HL-60/S4 (cell line): ENCODE data around the gene TECPR2.

ENCODE experiments used
- in situ Hi-C: fragments of 300-500 bp; cut with MboI; formaldehyde crosslinking; loops from 2 replicates; pipeline ENCODE4 v1.14.3; 2022; ENCODE audit warnings: low sequenced_read_pairs

The TECPR2 gene

DNA sequence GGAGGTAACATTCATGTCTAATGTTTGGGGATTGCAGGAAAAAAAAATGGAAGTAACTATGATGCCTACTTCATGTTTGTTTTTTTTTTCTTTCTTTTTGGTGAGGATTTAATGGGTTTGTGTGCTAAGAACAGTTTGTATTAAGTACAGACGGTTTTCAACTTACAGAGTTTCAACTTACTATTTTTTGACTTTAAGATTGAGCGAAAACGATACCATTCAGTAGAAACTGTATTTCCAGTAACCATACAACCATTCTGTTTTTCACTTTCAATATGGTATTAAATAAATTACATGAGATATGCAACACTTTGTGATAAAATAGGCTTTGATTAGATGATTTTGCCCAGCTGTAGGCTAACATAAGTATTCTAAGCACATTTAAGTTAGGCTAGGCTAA, 10.4 kb downstream of the TECPR2 start:
- in situ Hi-C loops, result no loop called here

DNA sequence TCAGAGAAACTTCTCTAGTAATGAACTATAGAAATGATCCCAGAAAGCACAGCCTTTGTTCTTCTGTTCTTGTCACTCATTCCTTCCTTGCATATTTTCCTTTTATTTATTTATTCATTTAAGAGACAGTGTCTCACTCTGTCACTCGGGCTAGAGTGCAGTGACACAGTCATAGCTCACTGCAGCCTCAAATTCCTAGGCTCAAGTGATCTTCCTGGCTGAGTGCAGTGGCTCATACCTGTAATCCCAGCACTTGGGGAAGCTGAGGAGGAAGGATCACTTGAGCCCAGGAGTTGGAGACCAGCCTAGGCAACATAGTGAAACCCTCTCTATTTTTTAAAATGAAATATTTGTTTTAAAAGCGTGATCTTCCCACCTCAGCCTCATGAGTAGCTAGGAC, 11.5 kb downstream of the TECPR2 start:
- in situ Hi-C loops, result no loop called here

DNA sequence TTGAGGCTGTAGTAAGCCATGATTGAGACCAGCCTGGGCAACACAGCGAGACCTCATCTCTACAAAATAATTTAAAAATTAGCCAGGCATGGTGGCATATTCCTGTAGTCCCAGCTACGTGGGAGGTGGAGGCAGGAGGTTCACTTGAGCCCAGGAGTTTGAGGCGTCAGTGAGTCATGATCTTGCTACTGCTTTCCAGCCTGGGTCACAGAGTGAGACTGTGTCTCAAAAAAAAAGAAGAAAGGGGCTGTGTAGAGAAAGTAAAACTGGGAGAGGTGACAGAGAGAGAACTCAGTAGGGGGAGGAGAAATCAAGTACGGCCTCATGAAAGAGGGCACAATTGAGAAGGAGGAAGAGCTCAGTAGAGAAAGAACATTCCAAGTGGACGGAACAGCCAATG, 12.4 kb downstream of the TECPR2 start:
- in situ Hi-C loops, result no loop called here

DNA sequence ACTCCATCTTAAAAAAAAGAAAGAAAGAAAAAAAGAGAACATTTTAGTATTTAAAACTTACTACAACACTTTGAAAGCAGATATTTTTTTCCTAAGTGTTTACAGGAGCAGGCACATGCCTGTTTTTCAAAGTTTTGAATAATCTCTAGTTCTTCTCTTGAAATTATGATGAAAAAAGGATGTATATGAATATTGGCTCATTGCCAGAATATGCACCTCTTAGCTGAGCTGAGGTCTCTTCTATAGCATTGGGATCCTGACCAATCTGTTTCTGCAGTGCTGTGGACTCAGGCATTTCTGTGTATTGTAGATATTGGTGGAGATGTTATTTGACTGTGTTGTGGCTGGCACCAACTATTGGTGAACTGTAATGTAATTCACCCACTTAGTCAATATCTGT, 15.0 kb downstream of the TECPR2 start:
- in situ Hi-C loops, result no loop called here

DNA sequence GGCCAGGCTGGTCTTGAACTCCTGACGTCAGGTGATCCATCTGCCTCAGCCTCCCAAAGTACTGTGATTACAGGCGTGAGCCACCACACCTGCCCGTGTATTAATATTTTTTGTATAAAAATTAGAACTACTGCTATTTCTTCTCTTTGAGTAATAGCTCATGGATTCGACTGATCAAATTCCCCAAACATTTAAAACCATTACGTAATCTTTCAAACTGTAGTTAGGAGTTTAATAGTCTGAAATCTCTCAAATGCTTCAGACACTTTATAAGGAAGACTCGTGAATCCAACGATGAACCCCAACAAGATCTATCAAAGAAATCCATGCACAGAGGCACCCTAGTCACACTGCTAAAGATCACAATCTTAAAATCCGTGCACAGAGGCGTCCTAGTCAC, 16.1 kb downstream of the TECPR2 start:
- in situ Hi-C loops, result no loop called here

DNA sequence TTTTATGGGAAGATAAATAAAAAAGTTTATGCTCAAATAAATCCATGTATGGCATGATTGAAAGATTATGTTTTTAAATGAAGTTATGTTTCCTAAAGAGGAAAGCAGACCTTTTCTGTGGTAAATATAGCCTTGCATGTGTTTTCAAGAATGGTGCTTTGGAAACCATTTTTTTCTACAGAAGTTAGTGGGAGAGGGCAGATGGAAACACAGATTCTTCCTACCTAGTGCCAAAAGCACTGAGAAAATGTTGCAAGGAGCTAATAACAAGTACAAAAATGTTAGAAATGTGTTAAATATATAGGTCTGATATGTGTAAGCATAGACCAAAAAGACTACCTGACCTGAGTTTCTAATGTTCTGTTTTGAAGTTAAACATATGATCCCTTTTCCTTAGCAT, 24.3 kb downstream of the TECPR2 start:
- in situ Hi-C loops, result no loop called here

DNA sequence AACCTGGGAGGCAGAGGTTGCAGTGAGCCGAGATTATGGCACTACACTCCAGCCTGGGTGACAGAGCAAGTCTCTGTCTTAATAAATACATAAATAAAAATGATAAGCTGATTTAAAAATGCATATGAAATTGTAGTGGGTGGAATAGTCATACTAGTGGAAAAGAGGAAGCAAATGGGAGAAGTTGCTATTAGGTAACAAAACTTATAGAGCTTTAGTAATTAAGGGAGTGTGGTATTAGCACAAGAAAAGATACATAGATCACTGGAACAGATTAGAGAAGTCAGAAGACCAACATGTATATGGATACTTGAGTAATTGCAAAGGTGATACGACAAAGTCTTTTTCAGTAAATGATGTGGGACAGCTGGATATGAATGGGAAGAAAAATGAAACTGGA, 26.5 kb downstream of the TECPR2 start:
- in situ Hi-C loops, result no loop called here

DNA sequence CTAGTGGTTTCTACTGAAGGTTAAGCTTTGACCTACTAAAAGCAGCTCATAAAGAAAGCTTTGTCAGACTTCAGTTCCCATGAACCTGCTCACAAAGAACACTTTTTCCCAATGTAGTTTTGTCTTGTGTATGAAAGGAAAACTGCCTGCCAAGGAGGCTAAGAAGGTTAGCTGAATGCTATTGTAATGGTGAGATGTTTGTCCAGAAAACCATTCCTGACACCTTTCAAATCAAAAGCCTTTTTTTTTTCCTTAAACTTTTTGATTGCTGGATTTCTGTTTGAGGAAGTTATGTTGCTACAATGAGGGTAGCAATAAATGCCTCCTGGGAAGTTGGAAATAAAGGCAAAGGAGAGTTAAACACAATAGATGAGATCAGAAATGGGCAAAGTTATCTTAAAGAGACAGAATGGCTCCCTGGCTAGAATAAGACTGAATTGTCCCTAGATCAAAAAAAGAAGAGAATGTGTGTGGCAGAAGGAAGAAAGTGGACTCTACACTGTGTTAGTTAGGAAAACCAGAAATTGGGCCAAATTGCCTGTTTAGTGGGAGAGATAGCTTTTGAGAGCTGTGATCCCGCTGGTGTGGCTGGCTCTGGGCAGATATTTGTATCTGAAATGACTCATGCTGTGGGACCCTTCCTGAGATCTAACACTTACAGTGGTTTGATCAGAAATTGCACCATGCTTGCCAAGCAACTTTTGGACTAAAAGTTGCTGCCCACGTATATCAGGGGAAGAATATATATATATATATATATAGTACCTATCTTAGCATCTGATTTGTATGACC, 27.5 kb downstream of the TECPR2 start:
- in situ Hi-C loops, result no loop called here

DNA sequence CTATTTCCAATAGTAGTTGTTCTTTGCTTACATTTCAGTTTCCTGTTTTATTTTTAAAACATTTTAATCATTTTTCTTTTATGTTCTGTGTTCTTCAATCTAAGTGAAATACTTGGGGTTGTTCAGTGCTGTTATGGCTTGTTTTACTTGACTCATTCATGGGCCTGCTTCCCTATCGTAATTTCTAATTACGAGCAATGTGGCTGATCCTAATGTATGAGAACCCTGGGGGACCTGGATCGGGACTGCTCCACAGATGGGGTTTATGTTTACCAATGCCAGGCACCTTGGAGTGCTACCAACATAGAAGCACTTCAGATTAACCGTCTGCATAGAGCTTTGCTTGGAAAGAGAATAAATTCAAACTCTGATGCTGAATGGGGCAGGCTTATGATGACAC, 29.8 kb downstream of the TECPR2 start:
- in situ Hi-C loops, result no loop called here

DNA sequence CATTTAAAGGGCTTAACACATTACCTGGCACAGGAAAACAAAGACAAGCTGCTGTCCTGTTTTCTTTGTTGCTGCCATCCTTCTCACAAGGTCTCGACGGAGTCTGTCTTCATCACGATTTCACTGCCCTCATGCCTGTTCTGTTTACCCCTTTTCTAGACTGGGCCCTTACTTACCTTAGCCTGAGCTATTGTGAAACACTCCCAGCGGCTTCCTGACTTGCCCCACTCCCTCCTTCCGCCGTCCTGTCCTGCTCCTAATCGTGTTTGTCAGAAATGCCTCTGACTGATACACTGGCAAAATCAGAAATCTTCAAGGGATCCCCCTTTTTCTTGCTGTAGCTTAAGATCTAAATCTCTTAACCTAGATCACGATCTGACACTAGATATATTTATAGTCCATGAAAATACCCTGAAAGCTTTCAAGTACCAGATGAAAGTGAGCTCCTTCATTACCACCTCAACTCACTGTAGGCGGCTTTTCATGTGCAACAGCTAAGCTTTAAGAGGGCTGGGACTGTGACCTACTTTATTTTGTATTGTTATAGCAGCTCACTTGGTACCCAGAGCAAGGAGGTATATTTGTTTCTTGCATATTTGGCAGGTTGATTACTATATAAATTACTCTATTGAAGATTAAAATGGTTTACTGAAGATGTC, 32.1 kb downstream of the TECPR2 start:
- in situ Hi-C loops, result no loop called here

DNA sequence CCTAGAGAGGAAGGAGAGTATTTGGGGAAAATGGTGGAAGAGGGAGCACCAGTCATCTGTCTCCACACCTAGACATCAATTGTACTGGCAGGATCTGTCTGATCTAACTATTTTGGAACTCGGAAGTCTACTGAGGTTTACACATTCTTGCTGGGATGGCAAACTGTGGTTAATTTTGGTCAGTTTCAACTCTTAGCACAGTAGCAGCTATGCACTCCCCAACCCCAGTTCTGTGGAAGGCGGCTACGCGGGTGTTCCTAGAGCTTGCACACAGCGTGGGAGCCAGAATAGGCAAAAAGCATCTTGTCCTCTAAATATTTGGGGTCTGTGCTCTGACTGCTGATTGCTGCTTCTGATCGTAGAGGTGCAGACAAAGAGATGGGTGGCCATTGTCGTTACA, 33.8 kb downstream of the TECPR2 start:
- in situ Hi-C loops, result no loop called here

DNA sequence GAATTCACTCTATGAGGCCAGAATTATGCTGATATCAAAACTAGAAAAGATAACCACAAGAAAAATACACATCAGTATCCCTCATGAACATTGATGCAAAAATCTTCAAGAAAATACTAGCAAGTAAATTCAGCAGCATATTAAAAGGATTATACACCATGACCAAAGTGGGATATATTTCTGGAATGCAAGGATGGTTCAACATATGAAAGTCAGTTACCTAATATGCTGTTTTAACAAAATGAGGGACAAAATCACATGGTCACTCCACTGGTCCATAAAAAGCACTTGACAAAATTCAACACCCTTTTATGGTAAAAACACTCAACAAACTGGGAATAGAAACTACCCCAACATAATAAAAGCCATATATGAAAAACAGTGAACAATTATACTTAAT, 40.3 kb downstream of the TECPR2 start:
- in situ Hi-C loops, result no loop called here

DNA sequence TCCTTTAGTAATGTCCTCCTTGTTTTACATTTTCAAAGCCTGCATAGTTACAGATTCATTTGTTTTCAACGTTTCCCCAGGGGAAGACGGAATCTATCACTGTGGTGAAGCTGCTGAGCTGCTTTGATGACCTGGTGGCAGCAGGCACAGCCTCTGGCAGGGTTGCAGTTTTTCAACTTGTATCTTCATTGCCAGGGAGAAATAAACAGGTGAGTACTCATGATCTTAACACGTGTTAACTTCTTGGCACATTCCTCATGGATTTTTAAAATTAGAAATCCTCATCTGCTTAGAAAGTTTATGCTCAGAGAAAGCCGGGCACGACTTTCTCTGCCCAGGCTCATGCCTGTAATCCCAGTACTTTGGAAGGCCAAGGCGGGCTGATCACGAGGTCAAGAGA, 44.5 kb downstream of the TECPR2 start:
- in situ Hi-C loops, result no loop called here

DNA sequence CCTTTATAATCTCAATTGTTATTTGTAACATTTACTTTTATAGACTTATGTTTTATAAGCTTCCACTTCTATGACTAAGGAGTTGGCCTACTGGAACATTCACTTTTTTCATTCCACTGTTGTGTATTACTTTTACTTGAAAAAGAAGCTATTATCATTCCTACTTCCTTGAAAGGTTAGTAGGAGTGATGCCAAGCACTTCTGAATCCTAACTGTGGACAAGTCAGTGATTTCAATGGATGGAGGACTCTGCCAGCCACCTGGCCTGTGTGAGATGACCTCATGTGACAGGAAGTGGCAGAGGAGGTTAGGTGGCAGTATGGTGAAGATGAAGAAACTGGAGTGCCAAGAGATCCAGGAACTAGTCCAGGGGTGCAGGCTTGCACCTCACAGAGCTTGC, 46.0 kb downstream of the TECPR2 start:
- in situ Hi-C loops, result no loop called here

DNA sequence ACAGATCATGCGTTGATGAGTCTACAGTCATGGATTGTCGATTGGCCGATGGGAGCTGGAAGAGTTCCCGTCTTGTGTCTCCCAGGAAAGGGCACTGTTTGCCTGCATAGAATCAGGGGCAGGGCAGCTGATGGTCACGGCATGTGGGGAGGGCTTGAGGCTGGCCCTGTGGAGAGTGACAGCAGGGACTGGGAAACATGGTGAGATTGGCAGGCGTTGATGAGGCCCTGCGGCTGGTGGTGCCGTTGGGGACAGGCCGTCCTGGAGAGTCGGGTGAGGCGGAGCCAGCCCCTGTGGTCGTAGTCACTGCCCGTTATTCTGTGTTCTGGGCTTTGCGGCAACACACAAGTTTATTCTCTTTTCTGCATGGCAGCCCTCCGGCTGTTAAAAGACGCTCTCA, 52.9 kb downstream of the TECPR2 start:
- in situ Hi-C loops, result no loop called here

DNA sequence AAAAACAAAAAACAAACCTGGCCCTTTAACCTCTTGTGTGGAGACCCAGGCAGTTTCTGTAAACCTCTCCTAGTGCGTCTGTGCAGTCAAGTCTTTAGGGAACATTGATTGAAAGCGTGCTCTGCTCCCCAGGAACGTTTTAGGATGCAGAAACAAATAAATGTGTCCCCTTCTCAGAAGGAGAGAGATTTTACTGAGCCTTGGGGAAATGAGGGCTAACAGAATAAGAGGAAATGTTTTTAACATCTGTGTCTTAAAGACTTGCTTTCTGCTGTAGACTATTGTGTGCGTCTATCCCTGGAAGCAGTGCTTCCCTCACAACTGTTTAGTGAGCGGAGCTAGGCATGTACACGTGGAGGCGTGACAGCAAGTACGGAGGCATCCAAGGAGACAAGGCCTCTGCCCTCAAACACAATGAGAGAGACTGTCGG, 54.3 kb downstream of the TECPR2 start:
- in situ Hi-C loops, result no loop called here

DNA sequence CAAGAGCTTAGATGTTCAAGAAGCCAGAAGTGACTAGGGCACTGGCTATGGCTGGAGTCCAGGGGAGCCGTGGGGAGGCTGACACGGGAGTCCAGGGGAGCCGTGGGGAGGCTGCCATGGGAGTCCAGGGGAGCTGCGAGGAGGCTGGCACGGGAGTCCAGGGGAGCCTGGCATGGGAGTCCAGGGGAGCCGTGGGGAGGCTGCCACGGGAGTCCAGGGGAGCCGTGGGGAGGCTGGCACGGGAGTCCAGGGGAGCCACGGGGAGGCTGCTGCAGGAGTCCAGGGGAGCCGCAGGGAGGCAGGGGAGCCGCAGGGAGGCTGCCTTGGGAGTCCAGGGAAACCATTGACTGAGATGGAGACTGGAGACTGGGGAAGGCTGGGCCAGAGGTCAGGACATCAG, 54.9 kb downstream of the TECPR2 start:
- in situ Hi-C loops, result no loop called here

DNA sequence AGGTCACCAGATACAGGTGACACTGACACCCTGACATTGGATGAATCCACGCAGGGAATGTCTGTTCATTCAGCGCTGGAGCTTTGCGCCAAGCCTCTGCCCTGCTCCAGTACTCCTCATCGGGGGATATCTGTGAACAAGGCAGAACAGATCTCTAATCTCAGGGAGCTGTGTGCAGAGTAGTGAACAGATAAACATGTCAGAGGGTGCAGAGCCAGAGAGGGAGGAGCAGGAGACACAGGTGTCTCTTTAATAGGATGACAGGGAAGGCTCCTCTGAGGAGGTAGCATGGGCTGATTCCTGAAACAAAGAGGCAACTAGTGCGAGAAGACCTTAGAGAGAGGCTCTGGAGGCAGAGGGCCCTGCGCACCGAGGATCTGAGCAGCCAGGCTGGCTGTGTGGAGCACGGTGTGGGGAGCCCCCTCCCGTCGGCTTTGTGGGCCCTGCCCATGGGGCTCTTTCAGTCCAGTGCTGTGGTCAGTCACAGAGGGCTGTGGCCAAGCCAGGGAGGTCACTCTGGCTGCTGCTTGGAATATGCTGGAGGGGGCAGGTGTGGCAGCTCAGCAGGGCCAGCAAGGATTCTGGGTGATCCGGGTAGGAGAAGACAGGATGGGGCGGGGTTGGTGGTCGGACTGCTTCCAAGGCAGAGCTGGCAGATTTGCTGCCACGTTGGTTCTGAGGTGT, 55.6 kb downstream of the TECPR2 start:
- in situ Hi-C loops, result no loop called here

DNA sequence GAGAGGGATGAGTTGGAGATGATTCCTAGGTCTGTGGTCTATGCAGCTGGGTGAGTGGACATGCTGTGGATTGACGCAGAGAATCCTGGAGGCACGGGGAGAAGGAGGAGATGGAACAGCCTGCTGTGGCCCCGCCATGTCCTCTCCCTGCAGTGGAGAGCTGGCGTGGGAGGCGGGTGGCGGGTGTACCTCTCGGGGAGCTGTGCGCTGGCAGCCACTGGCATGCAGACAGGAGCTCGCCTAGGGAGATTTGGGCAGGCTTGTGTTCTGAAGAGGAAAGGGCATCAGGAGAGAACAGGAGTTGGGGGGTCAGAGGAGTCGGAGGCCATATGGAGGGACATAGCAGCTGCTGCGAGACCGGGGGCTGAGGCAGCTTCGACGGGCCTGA, 56.1 kb downstream of the TECPR2 start:
- in situ Hi-C loops, result no loop called here

DNA sequence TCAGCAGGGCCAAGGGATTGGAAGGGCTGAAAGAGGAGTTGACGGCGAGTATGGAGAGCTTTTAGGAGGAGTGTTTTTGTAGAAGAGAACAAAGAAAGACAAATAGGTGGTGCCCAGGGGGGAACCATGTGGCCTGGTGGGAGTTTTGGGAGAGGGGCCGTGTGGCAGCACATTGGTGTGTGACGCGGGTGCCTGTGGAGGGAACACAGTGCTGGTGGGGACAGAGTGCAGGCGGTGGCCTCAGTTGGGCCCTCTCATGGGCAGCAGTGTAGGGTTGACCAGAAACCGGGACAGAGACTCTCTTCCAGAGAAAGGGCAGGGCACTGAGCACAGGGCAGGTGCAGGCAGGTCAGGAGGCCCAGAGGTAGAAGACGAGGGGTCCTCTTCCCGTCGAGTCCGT, 56.5 kb downstream of the TECPR2 start:
- in situ Hi-C loops, result no loop called here

DNA sequence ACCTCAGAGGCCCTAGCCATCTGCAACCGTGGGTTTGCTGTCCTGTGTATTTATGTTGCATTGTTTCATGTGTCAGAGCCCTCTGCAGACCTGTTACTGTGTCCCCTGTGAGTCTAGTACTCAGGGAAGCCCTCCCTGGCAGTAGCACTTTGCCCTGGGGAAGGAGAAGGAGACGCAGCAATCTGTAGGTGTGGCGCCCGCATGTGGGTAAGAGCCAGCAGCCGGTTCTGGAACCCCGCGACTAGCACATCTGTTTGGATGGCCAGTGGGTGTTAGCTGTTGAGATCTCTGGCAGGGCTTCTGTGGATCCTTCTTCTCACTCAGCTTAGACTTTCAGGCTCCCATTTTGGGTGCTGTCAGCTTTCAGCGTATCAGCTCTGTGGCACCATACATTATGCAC, 57.0 kb downstream of the TECPR2 start:
- in situ Hi-C loops, result no loop called here

DNA sequence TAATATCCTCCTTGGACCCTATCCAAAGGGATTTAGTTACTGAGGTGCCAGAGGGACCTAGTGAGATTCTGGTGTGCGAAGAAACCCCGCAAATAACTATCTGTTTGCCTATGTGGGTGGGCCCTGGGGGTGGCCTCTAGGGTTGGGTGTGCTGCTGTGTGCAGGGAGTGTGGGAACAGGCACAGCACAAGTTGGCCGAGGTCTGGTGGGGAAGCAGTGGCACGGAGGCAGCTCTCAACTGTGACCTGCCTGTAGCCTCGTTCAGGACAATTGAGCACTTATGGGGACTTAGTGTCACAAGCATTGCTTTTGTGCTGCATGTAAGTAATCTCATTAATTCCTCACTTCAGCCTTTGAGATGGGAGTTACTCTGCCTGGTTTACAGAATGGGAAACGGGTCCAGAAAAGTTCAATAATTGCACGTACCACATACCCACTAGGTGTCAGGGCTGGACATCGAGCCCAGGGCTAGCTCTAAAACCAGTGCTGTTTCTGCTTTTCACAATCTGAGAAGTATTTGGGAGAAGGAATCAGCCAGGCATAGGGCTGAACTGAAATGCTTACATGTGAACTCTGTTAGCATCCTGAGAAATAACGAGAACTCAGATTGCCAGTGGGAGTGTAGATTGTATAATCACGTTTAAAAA, 58.8 kb downstream of the TECPR2 start:
- in situ Hi-C loops, result no loop called here
